Activated CD4-positive, alpha-beta T cell treated with anti-CD3 and anti-CD28 coated beads, Interleukin-2, amount 50 U/mL, for 48 hours (primary cell): ENCODE data around the gene TBCK.

Source experiments
- DNase-seq, 2 experiments: peaks; one replicate each; pipeline ENCODE4 v3.0.0-alpha.2; 2020

Gene TBCK

DNA sequence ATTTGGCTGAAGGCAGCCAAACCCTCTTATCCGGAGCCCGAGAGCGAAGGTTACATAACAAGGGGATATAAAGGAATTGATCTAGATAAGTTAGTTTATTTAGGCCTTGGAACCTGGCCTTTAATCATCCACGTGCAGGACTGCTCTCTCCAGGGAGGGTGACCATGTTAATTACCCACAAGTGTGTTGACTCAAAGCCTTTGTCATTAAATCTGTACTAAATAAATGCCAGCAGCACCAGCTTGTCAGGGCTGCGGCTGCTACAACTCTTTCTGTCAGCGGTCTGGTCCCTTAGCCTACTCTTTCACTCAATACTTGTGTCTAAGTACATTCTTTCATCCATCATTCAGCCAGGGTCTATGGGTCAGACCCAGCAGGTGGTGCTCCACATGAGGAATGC lies 206.1 kb downstream of the TBCK start:
- DNase-seq: no peak

GRCh38 chr4:106105697-106106096 lies 210.3 kb downstream of the TBCK start:
- DNase-seq: no peak

GRCh38 chr4:106104276-106104675 lies 211.7 kb downstream of the TBCK start:
- DNase-seq: no peak

GRCh38 chr4:106096454-106096853 lies 219.6 kb downstream of the TBCK start:
- no peak for DNase-seq

DNA sequence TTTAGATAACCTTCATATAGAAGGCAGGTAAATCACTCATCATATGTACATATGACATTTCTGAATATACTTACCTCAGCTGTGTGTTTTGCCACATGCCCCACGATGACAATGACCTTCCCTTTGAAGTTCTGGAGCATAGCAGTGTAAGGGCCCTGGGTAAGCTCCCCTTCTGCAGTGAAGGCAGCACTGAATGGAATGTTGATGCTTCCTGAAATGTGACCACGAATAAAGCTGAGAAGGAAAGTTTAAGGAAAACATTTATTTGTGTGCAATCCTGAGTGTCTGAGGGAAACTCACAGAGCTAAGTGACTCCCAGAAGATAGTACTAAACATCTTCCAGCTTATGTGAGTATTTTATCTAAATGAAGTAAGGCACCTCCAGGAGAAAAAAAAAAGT lies 220.6 kb downstream of the TBCK start:
- DNase-seq: no peak

- DNase-seq: no peak
Observed at GRCh38 chr4:106092361-106093040, 223.5 kb downstream of the TBCK start.

- no peak for DNase-seq
Observed at GRCh38 chr4:106090826-106091225, 225.2 kb downstream of the TBCK start.

DNA sequence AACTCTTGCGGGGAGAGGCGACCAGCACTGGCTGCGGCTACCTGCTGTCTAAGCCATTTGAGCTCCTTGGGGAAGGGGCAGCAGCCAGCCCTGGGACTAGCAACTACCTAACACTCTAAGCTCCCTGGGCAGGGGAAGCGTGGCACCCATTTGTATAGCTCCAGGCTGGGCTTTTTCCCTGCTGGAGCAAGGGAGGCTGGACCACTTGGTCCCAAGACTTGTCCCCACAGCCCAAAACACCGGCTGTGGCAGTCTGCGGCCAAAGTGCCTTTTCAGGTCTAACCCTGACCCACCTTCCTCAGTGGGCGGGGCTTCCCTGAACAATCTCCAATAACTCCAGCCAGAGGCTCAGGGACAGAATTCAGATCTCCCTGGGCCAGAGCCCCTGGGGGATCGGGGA lies 232.9 kb downstream of the TBCK start:
- no peak for DNase-seq

DNA sequence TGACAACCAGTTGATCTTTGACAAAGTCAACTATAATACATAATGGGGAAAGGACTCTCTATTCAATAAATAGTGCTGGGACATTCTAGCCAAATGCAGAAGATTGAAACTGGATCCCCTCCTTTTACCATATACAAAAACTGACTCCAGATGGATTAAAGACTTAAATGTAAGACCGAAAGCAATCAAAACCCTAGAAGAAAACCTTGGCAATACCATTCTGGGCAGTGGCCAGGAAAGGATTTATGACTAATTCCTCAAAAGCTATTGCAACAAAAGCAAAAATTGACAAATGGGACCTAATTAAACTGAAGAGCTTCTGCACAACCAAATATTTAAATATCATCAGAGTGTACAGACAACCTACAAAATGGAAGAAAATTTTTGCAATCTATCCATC lies 235.6 kb downstream of the TBCK start:
- no peak for DNase-seq

DNA sequence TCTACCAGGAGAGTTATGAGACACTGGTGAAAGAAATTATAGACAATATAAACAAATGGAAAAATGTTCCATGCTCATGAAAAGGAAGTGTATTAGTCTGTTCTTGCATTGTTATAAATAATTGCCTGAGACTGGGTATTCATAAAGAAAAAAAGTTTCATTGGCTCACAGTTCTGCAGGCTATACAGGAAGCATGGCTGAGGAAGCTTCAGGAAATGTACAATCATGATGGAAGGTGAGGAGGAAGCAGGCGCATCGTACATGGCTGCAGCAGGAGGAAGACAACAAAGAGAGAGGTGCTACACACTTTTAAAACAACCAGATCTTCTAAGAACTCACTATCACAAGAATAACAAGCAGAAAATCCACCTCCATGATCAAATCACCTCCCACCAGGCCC lies 236.4 kb downstream of the TBCK start:
- DNase-seq: no peak

DNA sequence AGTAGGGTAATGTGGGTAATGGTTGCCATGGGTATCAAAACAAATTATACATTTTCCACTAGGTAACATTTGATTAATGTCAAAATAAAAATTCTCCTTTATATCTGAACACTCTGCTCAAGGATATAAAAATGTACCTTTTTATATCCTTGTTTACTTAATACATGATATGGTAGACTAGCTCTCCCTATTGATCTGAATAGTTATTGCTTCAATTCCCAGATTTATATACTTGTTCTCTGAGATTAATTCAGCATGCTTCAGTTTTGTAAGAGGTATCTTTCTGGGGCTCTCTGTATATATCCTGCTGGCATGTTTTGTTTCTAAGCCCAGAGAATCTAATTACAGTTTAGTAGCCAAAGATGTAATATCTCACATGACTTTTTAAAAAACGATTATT lies 251.0 kb downstream of the TBCK start:
- DNase-seq: no peak

- no peak for DNase-seq
Observed at GRCh38 chr4:106063009-106063408, 253.0 kb downstream of the TBCK start.

DNA sequence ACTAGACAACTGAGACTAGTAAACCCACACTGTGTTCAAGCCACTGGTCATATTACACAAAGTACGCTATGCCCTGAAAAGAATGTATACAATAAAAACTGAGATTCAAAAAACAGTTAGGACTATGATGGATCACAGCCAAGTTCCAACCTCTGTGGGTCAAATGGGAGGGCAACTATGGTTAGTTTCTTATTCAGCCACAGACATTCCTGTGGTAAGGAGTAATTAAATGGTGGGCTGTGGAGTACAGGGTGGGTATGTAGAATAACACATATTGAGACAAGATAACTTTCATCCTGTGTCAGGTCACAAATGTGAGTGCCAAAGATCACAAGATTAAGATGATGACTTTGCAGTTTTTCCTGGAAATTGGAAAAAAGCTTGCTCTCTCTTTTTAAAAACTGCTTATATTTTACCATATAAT lies 253.5 kb downstream of the TBCK start:
- no peak for DNase-seq

- DNase-seq: no peak
Observed at GRCh38 chr4:106058921-106059320, 257.1 kb downstream of the TBCK start.

DNA sequence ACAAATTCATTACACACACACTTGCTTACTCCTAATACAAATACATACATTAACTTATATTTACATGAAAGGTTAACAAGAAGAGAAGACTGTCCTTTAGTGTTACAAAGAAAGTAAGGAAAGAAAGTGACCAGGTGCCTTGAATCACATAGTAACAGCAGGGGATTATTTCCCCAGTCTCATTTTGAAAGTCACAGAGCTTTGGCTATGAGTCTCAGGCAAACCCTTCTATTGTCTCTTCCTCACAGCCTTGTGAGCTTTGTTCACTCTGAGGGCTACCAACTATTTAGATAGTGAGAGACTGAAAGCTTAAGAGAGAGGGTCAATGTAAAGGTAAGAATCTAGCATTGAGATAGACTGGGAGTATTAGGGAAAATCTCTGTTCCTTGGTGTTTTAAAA lies 259.1 kb downstream of the TBCK start:
- no peak for DNase-seq

DNA sequence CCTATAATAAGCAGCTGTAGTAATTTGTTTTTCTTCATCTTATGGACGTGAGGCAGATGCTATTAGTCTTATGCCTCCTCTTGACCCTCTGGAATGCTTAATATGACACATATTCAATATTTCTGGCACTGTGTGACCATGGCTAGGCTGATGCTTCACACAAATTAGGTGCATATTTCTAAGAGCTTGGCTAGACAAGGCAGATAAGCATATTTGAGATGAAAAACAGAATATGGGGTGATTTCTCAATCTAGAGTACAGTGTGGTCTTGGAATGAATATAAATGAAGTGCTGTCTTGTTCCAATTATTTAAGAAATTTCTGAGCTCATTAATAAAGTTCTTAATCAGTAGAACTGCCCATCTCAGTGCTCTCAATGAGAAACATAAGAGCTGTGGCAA lies 264.5 kb downstream of the TBCK start:
- DNase-seq: no peak

- no peak for DNase-seq
Observed at GRCh38 chr4:106049490-106049889, 266.5 kb downstream of the TBCK start.

GRCh38 chr4:106048250-106048971 lies 267.6 kb downstream of the TBCK start:
- no peak for DNase-seq

GRCh38 chr4:106046083-106046482 lies 269.9 kb downstream of the TBCK start:
- no peak for DNase-seq

- no peak for DNase-seq
Observed at GRCh38 chr4:106041294-106042002, 274.6 kb downstream of the TBCK start.

DNA sequence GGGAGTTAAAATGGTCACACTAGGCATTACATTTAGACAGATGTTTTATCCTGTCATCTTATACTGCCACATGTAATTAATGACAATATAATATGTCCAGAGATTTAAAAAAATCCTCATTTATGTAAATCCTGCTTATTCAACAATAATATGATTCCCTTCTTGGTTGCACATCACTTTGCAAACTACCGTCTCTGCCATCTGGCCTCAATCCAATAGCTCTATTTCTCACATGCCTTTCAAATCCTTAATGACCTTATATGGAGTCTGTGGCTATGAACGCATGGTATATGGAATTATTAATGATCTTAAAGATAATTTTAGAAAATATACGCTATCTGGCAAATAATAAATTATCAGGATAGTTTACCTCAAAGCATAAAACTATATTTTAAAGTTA lies 276.2 kb downstream of the TBCK start:
- no peak for DNase-seq

DNA sequence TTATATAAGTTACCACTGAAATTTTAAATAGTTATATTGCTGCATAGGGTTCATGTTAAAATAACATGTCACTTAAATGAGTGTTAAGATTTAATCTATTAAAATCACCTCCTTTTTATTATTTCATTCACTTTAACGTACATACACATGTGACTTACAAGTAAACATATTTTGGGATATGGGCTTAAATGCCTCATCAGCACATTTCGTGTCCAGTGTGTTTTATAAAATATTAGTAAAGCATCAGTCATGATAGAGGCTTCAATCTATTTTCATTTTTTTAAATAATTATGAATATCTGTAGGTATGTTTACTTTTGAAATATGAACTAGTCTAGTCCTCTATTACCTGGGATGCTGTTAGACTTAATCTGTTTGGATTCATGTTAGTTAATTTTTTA lies 277.1 kb downstream of the TBCK start:
- DNase-seq: no peak

- no peak for DNase-seq
Observed at GRCh38 chr4:106038012-106038411, 278.0 kb downstream of the TBCK start.

- DNase-seq: no peak
Observed at GRCh38 chr4:106036848-106037247, 279.2 kb downstream of the TBCK start.
